Measurements from ENCODE around the gene RHOBTB1. TPM values are rescaled to one million over a fixed set of nuclear protein-coding genes. Genes with fewer than 3 reads are reported as not detected.

The RHOBTB1 gene
- total and polyA plus RNA-seq, 9 of the 15 experiments (the other 6 are each of a cell fraction or from before 2014, with no cell fraction given), result 1.7 to 11.7 (median 9.3) TPM

DNA sequence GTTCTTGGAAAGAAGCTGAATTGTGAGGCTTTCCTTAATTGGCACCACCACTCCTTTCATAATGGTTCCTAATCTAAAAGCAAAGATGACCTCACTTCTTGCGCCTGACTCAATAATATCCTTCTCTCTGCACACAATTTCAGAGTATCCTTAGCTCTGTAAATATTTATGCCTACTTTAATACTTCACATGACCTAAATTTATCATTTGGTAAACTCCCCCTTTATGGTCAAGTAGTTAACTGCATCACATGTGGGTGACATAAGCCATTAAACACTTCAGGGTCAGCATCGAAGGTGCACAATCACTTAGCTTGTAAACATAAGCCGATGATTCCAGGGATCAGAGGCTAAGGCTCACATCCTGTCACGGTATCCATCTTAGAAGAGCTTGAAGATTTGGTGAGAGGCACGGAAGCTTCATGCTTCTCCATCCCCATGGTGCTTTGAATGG, 7.3 kb upstream of the RHOBTB1 start (continued):
- TF ChIP-seq, protein P1, sequence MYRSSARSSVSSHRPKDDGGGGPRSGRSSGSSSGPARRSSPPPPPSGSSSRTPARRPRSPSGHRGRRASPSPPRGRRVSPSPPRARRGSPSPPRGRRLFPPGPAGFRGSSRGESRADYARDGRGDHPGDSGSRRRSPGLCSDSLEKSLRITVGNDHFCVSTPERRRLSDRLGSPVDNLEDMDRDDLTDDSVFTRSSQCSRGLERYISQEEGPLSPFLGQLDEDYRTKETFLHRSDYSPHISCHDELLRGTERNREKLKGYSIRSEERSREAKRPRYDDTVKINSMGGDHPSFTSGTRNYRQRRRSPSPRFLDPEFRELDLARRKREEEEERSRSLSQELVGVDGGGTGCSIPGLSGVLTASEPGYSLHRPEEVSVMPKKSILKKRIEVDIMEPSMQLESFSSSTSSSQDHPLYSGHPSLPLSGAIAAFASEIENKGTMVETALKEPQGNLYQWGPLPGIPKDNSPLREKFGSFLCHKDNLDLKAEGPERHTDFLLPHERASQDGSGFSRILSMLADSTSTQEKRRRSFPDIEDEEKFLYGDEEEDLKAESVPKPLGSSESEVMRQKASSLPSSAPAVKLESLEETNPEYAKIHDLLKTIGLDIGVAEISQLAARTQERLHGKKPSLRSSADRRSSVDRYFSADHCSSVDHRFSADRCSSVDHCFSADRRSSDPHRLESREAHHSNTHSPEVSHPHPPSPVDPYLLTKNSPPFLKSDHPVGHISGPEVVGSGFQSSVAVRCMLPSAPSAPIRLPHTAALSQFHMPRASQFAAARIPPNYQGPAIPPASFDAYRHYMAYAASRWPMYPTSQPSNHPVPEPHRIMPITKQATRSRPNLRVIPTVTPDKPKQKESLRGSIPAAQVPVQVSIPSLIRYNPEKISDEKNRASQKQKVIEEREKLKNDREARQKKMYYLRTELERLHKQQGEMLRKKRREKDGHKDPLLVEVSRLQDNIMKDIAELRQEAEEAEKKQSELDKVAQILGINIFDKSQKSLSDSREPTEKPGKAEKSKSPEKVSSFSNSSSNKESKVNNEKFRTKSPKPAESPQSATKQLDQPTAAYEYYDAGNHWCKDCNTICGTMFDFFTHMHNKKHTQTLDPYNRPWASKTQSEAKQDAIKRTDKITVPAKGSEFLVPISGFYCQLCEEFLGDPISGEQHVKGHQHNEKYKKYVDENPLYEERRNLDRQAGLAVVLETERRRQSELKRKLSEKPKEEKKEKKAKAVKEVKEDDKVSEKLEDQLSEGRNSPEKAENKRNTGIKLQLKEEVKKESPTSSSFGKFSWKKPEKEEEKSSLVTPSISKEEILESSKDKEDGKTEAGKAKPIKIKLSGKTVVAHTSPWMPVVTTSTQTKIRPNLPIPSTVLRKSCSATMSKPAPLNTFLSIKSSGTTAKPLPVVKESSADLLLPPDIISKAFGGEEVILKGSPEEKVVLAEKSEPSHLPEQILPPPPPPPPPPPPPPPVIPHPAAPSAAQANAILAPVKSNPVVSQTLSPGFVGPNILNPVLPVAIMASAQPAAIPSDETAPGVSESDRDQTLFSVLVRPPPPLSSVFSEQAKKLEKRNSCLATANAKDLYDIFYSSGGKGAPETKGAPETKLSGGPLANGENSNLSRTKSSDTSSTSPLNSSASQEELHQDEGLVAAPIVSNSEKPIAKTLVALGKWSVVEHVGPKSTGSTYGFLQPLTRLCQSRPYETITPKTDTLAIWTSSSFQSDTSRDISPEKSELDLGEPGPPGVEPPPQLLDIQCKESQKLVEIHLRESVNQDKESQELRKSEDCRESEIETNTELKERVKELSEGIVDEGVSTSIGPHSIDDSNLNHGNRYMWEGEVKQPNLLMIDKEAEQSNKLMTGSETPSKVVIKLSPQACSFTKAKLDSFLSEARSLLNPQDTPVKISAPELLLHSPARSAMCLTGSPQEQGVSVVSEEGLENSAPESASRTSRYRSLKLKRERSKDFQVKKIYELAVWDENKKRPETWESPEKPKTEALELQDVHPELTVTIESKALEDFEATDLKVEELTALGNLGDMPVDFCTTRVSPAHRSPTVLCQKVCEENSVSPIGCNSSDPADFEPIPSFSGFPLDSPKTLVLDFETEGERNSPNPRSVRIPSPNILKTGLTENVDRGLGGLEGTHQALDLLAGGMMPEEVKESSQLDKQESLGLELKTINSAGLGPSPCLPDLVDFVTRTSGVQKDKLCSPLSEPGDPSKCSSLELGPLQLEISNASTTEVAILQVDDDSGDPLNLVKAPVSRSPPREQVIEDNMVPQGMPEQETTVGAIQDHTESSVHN (IDR thresholded peaks at IDR 0.05; ENCODE audit: borderline replicate concordance in 1 of 2, low read depth in 1 of 2), result no peak
- TF ChIP-seq MTA2 (IDR thresholded peaks at IDR 0.05; ENCODE audit: low read depth) (no peak), ZNF311 (CRISPR knock-in tag; IDR thresholded peaks at IDR 0.05) (no peak), BRF1 (IDR thresholded peaks at IDR 0.05; ENCODE audit: borderline replicate concordance, extremely low read depth, insufficient read length) (no peak), SMARCB1 (IDR thresholded peaks at IDR 0.05; ENCODE audit: insufficient read length, low read depth) (no peak), KLF13 (tag; IDR thresholded peaks at IDR 0.05; ENCODE audit: borderline replicate concordance, low read depth) (no peak), CSDE1 (IDR thresholded peaks at IDR 0.05) (no peak), ZNF583 (CRISPR knock-in tag; IDR thresholded peaks at IDR 0.05) (no peak)
- TF ChIP-seq, protein P2, sequence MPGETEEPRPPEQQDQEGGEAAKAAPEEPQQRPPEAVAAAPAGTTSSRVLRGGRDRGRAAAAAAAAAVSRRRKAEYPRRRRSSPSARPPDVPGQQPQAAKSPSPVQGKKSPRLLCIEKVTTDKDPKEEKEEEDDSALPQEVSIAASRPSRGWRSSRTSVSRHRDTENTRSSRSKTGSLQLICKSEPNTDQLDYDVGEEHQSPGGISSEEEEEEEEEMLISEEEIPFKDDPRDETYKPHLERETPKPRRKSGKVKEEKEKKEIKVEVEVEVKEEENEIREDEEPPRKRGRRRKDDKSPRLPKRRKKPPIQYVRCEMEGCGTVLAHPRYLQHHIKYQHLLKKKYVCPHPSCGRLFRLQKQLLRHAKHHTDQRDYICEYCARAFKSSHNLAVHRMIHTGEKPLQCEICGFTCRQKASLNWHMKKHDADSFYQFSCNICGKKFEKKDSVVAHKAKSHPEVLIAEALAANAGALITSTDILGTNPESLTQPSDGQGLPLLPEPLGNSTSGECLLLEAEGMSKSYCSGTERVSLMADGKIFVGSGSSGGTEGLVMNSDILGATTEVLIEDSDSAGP (CRISPR knock-in tag; IDR thresholded peaks at IDR 0.05), result no peak
- TF ChIP-seq, protein P3, sequence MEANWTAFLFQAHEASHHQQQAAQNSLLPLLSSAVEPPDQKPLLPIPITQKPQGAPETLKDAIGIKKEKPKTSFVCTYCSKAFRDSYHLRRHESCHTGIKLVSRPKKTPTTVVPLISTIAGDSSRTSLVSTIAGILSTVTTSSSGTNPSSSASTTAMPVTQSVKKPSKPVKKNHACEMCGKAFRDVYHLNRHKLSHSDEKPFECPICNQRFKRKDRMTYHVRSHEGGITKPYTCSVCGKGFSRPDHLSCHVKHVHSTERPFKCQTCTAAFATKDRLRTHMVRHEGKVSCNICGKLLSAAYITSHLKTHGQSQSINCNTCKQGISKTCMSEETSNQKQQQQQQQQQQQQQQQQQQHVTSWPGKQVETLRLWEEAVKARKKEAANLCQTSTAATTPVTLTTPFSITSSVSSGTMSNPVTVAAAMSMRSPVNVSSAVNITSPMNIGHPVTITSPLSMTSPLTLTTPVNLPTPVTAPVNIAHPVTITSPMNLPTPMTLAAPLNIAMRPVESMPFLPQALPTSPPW (CRISPR knock-in tag; IDR thresholded peaks at IDR 0.05), result no peak

Data from K562 (cell line).